ENCODE measurements around the gene ZNF892. TPM values are rescaled to one million over a fixed set of nuclear protein-coding genes. Genes with fewer than 3 reads are reported as not detected.
"Not testable (repeated sequence)": the region's sequence is repeated elsewhere in the genome, so short reads cannot be mapped to it uniquely, and the experiment has no call there.

The ZNF892 gene
- total and polyA plus RNA-seq, 4 experiments from 2014 or later = 0.61 to 5.9 (median 4.7) TPM; not detected in 1

GRCh38 chr2:95185197-95185596 is 22.1 kb upstream of the ZNF892 start:
- H3K27me3 ChIP-seq (ENCODE audit: insufficient read depth, low read length) = no peaks in the 10 kb centered on the region
- no peak for DNase-seq
- no peak overlapping the region for H3K27ac ChIP-seq (ENCODE audit: low read depth, low read length)
- Mint-ChIP-seq H3K9me3 (peaks cover 5 to 43% (median 27%) of the 10 kb centered on the region in 8 donors), H3K4me3 (no peak overlapping the region), H3K27me3 (peaks cover 2 to 4% of the 10 kb centered on the region in 2 donors), H3K4me1 (no peaks in the 10 kb centered on the region), H3K36me3 (peaks cover 36 to 37% of the 10 kb centered on the region in 2 donors), H3K27ac (no peak overlapping the region)
- H3K9me3 ChIP-seq (ENCODE audit: control insufficient read depth in 1 of 2, low read length in 2 of 2) = peaks cover 0 to 4% of the 10 kb centered on the region in 2 donors
- peaks cover 17% of the 10 kb centered on the region for H3K36me3 ChIP-seq (ENCODE audit: insufficient read depth, low read length)
- H3K4me3 ChIP-seq (ENCODE audit: low read length in 2 of 2) = no peak overlapping the region
- intact Hi-C loops (cut with micrococcal nuclease) = no loop called here
- no peaks in the 10 kb centered on the region for H3K4me1 ChIP-seq (ENCODE audit: insufficient read depth, low read length)
- ChIA-PET POLR2A (ENCODE audit: partially characterized antibody) (no interaction called here), CTCF (ENCODE audit: partially characterized antibody) (interaction anchor here (1.1 kb wide), 1 partner anchor 11 kb away, joined by 3 read pairs; no protein-coding TSS in a partner anchor)

GRCh38 chr2:95185973-95186372 is 21.3 kb upstream of the ZNF892 start:
- H3K4me3 ChIP-seq (ENCODE audit: low read length in 2 of 2) = no peak overlapping the region
- intact Hi-C loops (cut with micrococcal nuclease) = no loop called here
- no peak for DNase-seq
- no peak overlapping the region for H3K27ac ChIP-seq (ENCODE audit: low read depth, low read length)
- POLR2A ChIA-PET (ENCODE audit: partially characterized antibody) = no interaction called here
- Mint-ChIP-seq H3K4me3 (peak overlapping the region in 1 of 8 donors; percentile 17), H3K36me3 (peaks cover 30% of the 10 kb centered on the region in 2 donors), H3K4me1 (no peaks in the 10 kb centered on the region), H3K9me3 (peaks cover 5 to 39% (median 23%) of the 10 kb centered on the region in 8 donors), H3K27ac (no peak overlapping the region), H3K27me3 (peaks cover 4 to 6% of the 10 kb centered on the region in 2 donors)
- peaks cover 0 to under 1% of the 10 kb centered on the region in 2 donors for H3K9me3 ChIP-seq (ENCODE audit: control insufficient read depth in 1 of 2, low read length in 2 of 2)
- H3K36me3 ChIP-seq (ENCODE audit: insufficient read depth, low read length) = peaks cover 12% of the 10 kb centered on the region
- H3K4me1 ChIP-seq (ENCODE audit: insufficient read depth, low read length) = no peaks in the 10 kb centered on the region
- CTCF ChIA-PET (ENCODE audit: partially characterized antibody) = no interaction called here
- H3K27me3 ChIP-seq (ENCODE audit: insufficient read depth, low read length) = no peaks in the 10 kb centered on the region

GRCh38 chr2:95192956-95193355 is 14.4 kb upstream of the ZNF892 start:
- CTCF ChIA-PET (ENCODE audit: partially characterized antibody); POLR2A ChIA-PET (ENCODE audit: partially characterized antibody); H3K27ac ChIP-seq (ENCODE audit: low read depth, low read length); H3K27me3 Mint-ChIP-seq; H3K27me3 ChIP-seq (ENCODE audit: insufficient read depth, low read length); H3K4me3 ChIP-seq (ENCODE audit: low read length in 2 of 2); H3K9me3 ChIP-seq (ENCODE audit: control insufficient read depth in 1 of 2, low read length in 2 of 2); H3K4me1 Mint-ChIP-seq; H3K36me3 Mint-ChIP-seq; H3K9me3 Mint-ChIP-seq; H3K36me3 ChIP-seq (ENCODE audit: insufficient read depth, low read length); H3K4me3 Mint-ChIP-seq; H3K4me1 ChIP-seq (ENCODE audit: insufficient read depth, low read length); intact Hi-C loops (cut with micrococcal nuclease); H3K27ac Mint-ChIP-seq: not testable (repeated sequence)
- peak in 4 of 5 donors; percentile 12 to 27 (median 17) for DNase-seq

GRCh38 chr2:95203911-95204310 is 3.4 kb upstream of the ZNF892 start:
- H3K4me3 Mint-ChIP-seq = no peak overlapping the region

GRCh38 chr2:95204396-95204795 is 2.9 kb upstream of the ZNF892 start:
- CTCF ChIA-PET (ENCODE audit: partially characterized antibody) = no interaction called here
- H3K4me1 Mint-ChIP-seq = peaks cover 11 to 19% (median 14%) of the 10 kb centered on the region in 4 donors
- POLR2A ChIA-PET (ENCODE audit: partially characterized antibody) = no interaction called here
- H3K4me1 ChIP-seq (ENCODE audit: insufficient read depth, low read length) = peaks cover 15% of the 10 kb centered on the region
- peaks cover 0 to 6% (median under 1%) of the 10 kb centered on the region in 8 donors for H3K9me3 Mint-ChIP-seq
- H3K27me3 ChIP-seq (ENCODE audit: insufficient read depth, low read length) = no peaks in the 10 kb centered on the region
- no peaks in the 10 kb centered on the region for H3K27me3 Mint-ChIP-seq
- intact Hi-C loops (cut with micrococcal nuclease) = no loop called here
- DNase-seq = no peak
- peak overlapping the region in 1 of 7 donors; percentile 0 for H3K27ac Mint-ChIP-seq
- H3K36me3 Mint-ChIP-seq = peaks cover 15 to 20% of the 10 kb centered on the region in 2 donors
- no peaks in the 10 kb centered on the region for H3K9me3 ChIP-seq (ENCODE audit: control insufficient read depth in 1 of 2, low read length in 2 of 2)
- H3K27ac ChIP-seq (ENCODE audit: low read depth, low read length) = no peak overlapping the region
- H3K4me3 Mint-ChIP-seq = peak overlapping the region in 1 of 8 donors; percentile 13
- no peaks in the 10 kb centered on the region for H3K36me3 ChIP-seq (ENCODE audit: insufficient read depth, low read length)
- no peak overlapping the region for H3K4me3 ChIP-seq (ENCODE audit: low read length in 2 of 2)

More at GRCh38 chr2:95203911-95204310, 3.4 kb upstream of the ZNF892 start:
- intact Hi-C loops (cut with micrococcal nuclease) = no loop called here
- peak overlapping the region in 1 of 7 donors; percentile 19 for H3K27ac Mint-ChIP-seq
- peaks cover 15% of the 10 kb centered on the region for H3K4me1 ChIP-seq (ENCODE audit: insufficient read depth, low read length)
- H3K27me3 ChIP-seq (ENCODE audit: insufficient read depth, low read length) = no peaks in the 10 kb centered on the region
- DNase-seq = no peak
- no peaks in the 10 kb centered on the region for H3K36me3 ChIP-seq (ENCODE audit: insufficient read depth, low read length)
- H3K27me3 Mint-ChIP-seq = no peaks in the 10 kb centered on the region
- H3K9me3 Mint-ChIP-seq = peaks cover 0 to 3% (median 0%) of the 10 kb centered on the region in 8 donors
- no peak overlapping the region for H3K4me3 ChIP-seq (ENCODE audit: low read length in 2 of 2)
- peaks cover 9 to 19% (median 14%) of the 10 kb centered on the region in 4 donors for H3K4me1 Mint-ChIP-seq
- peaks cover 10 to 15% of the 10 kb centered on the region in 2 donors for H3K36me3 Mint-ChIP-seq
- POLR2A ChIA-PET (ENCODE audit: partially characterized antibody) = no interaction called here
- CTCF ChIA-PET (ENCODE audit: partially characterized antibody) = no interaction called here
- no peak overlapping the region for H3K27ac ChIP-seq (ENCODE audit: low read depth, low read length)
- H3K9me3 ChIP-seq (ENCODE audit: control insufficient read depth in 1 of 2, low read length in 2 of 2) = no peaks in the 10 kb centered on the region

- Histone ChIP-seq H3K4me1 (ENCODE audit: insufficient read depth, low read length) (peaks cover 15% of the 10 kb centered on the region), H3K4me3 (ENCODE audit: low read length in 2 of 2) (no peak overlapping the region), H3K27ac (ENCODE audit: low read depth, low read length) (no peak overlapping the region), H3K9me3 (ENCODE audit: control insufficient read depth in 1 of 2, low read length in 2 of 2) (no peaks in the 10 kb centered on the region), H3K27me3 (ENCODE audit: insufficient read depth, low read length) (no peaks in the 10 kb centered on the region), H3K36me3 (ENCODE audit: insufficient read depth, low read length) (no peaks in the 10 kb centered on the region)
- H3K27ac Mint-ChIP-seq = peak overlapping the region in 5 of 7 donors; percentile 48 to 90 (median 71)
- ChIA-PET CTCF (ENCODE audit: partially characterized antibody) (interaction anchor here (0.8 to 1.6 kb wide), 3 partner anchors 38 to 127 kb away, joined by 3 to 4 read pairs (median 3); no protein-coding TSS in a partner anchor), POLR2A (ENCODE audit: partially characterized antibody) (interaction anchor here (0.7 to 0.9 kb wide), 2 partner anchors 41 to 181 kb away, joined by 4 read pairs; partner anchors contain the start of genes MAL and ZNF2)
- DNase-seq = no peak
- H3K4me1 Mint-ChIP-seq = peaks cover 11 to 19% (median 15%) of the 10 kb centered on the region in 4 donors
- no peaks in the 10 kb centered on the region for H3K27me3 Mint-ChIP-seq
- intact Hi-C loops (cut with micrococcal nuclease) = loop anchor here (2.0 kb wide), 1 partner anchor 91 kb away; no protein-coding TSS in a partner anchor
- H3K36me3 Mint-ChIP-seq = peaks cover 31 to 32% of the 10 kb centered on the region in 2 donors
- peak overlapping the region; percentile 93 to 97 (median 96) for H3K4me3 Mint-ChIP-seq
- peaks cover 4 to 16% (median 8%) of the 10 kb centered on the region in 8 donors for H3K9me3 Mint-ChIP-seq
These were observed 1.2 kb upstream of the ZNF892 start for GRCh38 chr2:95206096-95206495.

GRCh38 chr2:95208106-95208505 is 785 bp downstream of the ZNF892 start:
- H3K4me3 Mint-ChIP-seq = peak overlapping the region; percentile 93 to 97 (median 96)
- no peak overlapping the region for H3K27ac ChIP-seq (ENCODE audit: low read depth, low read length)
- ChIA-PET POLR2A (ENCODE audit: partially characterized antibody) (no interaction called here), CTCF (ENCODE audit: partially characterized antibody) (no interaction called here)
- intact Hi-C loops (cut with micrococcal nuclease) = no loop called here
- no peaks in the 10 kb centered on the region for H3K27me3 ChIP-seq (ENCODE audit: insufficient read depth, low read length)
- no peak for DNase-seq
- peaks cover 2 to 32% (median 25%) of the 10 kb centered on the region in 8 donors for H3K9me3 Mint-ChIP-seq
- peaks cover 51 to 52% of the 10 kb centered on the region in 2 donors for H3K36me3 Mint-ChIP-seq
- peaks cover 0 to 8% of the 10 kb centered on the region in 2 donors for H3K9me3 ChIP-seq (ENCODE audit: control insufficient read depth in 1 of 2, low read length in 2 of 2)
- peaks cover 11 to 19% (median 15%) of the 10 kb centered on the region in 4 donors for H3K4me1 Mint-ChIP-seq
- H3K4me3 ChIP-seq (ENCODE audit: low read length in 2 of 2) = peak overlapping the region; percentile 47 to 93
- H3K27ac Mint-ChIP-seq = peak overlapping the region in 5 of 7 donors; percentile 23 to 92 (median 54)
- H3K4me1 ChIP-seq (ENCODE audit: insufficient read depth, low read length) = peaks cover 15% of the 10 kb centered on the region
- H3K27me3 Mint-ChIP-seq = no peaks in the 10 kb centered on the region
- H3K36me3 ChIP-seq (ENCODE audit: insufficient read depth, low read length) = peaks cover 5% of the 10 kb centered on the region
